Measurements from ENCODE around the gene QRICH1.
"Not testable (repeated sequence)": the region's sequence is repeated elsewhere in the genome, so short reads cannot be mapped to it uniquely, and the experiment has no call there.

The QRICH1 gene

GRCh38 chr3:49015765-49016164 is 78.1 kb downstream of the QRICH1 start:
- DNase-seq, result no peak

- no peak for DNase-seq
Measured at GRCh38 chr3:49015072-49015471, 78.8 kb downstream of the QRICH1 start.

- peak; percentile 56 for DNase-seq
Measured at GRCh38 chr3:49013738-49014660, 79.9 kb downstream of the QRICH1 start.

GRCh38 chr3:49013113-49013737 is 80.6 kb downstream of the QRICH1 start:
- no peak for DNase-seq

- no peak for DNase-seq
Measured at GRCh38 chr3:49012441-49013017, 81.3 kb downstream of the QRICH1 start.

GRCh38 chr3:49009396-49009795 is 84.5 kb downstream of the QRICH1 start:
- no peak for DNase-seq

GRCh38 chr3:49008627-49009026 is 85.2 kb downstream of the QRICH1 start:
- not testable (repeated sequence) for DNase-seq

- peak; percentile 88 for DNase-seq
Measured at GRCh38 chr3:49007771-49008528, 85.9 kb downstream of the QRICH1 start.

- peak; percentile 99 for DNase-seq
Measured at GRCh38 chr3:49007068-49007770, 86.7 kb downstream of the QRICH1 start, which contains the start of gene WDR6. Gene WDR6 (plus strand): TSS chr3:49007391. CDS start chr3:49007432, 41 bp downstream.

GRCh38 chr3:49006408-49007067 is 87.3 kb downstream of the QRICH1 start:
- no peak for DNase-seq

- no peak for DNase-seq
Measured at GRCh38 chr3:49005998-49006397, 87.9 kb downstream of the QRICH1 start.

- no peak for DNase-seq
Measured at GRCh38 chr3:49005303-49005680, 88.6 kb downstream of the QRICH1 start.

- DNase-seq, result no peak
Measured at GRCh38 chr3:49004352-49005302, 89.2 kb downstream of the QRICH1 start.

GRCh38 chr3:49001155-49001554 is 92.7 kb downstream of the QRICH1 start:
- DNase-seq, result no peak

GRCh38 chr3:48999085-48999858 is 94.6 kb downstream of the QRICH1 start:
- no peak for DNase-seq

- no peak for DNase-seq
Measured at GRCh38 chr3:48997714-48998637, 95.9 kb downstream of the QRICH1 start.

- no peak for DNase-seq
Measured at GRCh38 chr3:48997102-48997635, 96.7 kb downstream of the QRICH1 start.

- DNase-seq, result no peak
Measured at GRCh38 chr3:48996640-48997039, 97.2 kb downstream of the QRICH1 start.

All from stimulated activated CD4-positive, alpha-beta T cell treated with anti-CD3 and anti-CD28 coated beads, Interleukin-1b, Interleukin-23, amount 100 ng/mL, for 48 hours (primary cell).